GM19240 (cell line): ENCODE data around the gene KLHL20.
"Not testable (repeated sequence)": the region's sequence is repeated elsewhere in the genome, so short reads cannot be mapped to it uniquely, and the experiment has no call there.

Experiments used
- DNase-seq: peaks from one replicate; pipeline ENCODE4 v3.0.0; 2011; ENCODE audit warnings: low spot score; ENCODE audit not compliant: insufficient read length

Gene KLHL20

GRCh38 chr1:173714759-173715537, at the start of gene KLHL20:
KLHL20 (plus strand) TSS chr1:173714981; CDS start chr1:173716044, 1,063 bp downstream.
- peak; percentile 66 for DNase-seq

- no peak for DNase-seq
Observed at GRCh38 chr1:173666646-173667045, 48.1 kb upstream of the KLHL20 start.

- DNase-seq = no peak
Observed at GRCh38 chr1:173669491-173669941, 45.3 kb upstream of the KLHL20 start, which contains the start of gene ANKRD45. ANKRD45 (minus strand) TSS chr1:173669851; CDS start chr1:173659418, 10,433 bp downstream.

- not testable (repeated sequence) for DNase-seq
Observed at GRCh38 chr1:173674496-173674895, 40.3 kb upstream of the KLHL20 start.

- DNase-seq = not testable (repeated sequence)
Observed at GRCh38 chr1:173680152-173680551, 34.6 kb upstream of the KLHL20 start.

- no peak for DNase-seq
Observed at GRCh38 chr1:173682184-173682583, 32.6 kb upstream of the KLHL20 start.

GRCh38 chr1:173683838-173684237, 30.9 kb upstream of the KLHL20 start:
- not testable (repeated sequence) for DNase-seq

GRCh38 chr1:173685121-173685520, 29.7 kb upstream of the KLHL20 start:
- DNase-seq = not testable (repeated sequence)

GRCh38 chr1:173688300-173688699, 26.5 kb upstream of the KLHL20 start:
- no peak for DNase-seq

GRCh38 chr1:173693238-173693637, 21.5 kb upstream of the KLHL20 start:
- no peak for DNase-seq

GRCh38 chr1:173701299-173701698, 13.5 kb upstream of the KLHL20 start:
- not testable (repeated sequence) for DNase-seq

GRCh38 chr1:173702736-173703135, 12.0 kb upstream of the KLHL20 start:
- DNase-seq = no peak

GRCh38 chr1:173705117-173705516, 9.7 kb upstream of the KLHL20 start:
- no peak for DNase-seq

GRCh38 chr1:173708787-173709186, 6.0 kb upstream of the KLHL20 start:
- no peak for DNase-seq

GRCh38 chr1:173714441-173714758, 381 bp upstream of the KLHL20 start:
- DNase-seq = no peak

GRCh38 chr1:173715538-173715844, 710 bp downstream of the KLHL20 start:
- DNase-seq = no peak

GRCh38 chr1:173717238-173717637, 2.5 kb downstream of the KLHL20 start:
- no peak for DNase-seq

- DNase-seq = not testable (repeated sequence)
Observed at GRCh38 chr1:173731331-173731730, 16.6 kb downstream of the KLHL20 start.

GRCh38 chr1:173733912-173734311, 19.1 kb downstream of the KLHL20 start:
- no peak for DNase-seq

GRCh38 chr1:173736104-173736503, 21.3 kb downstream of the KLHL20 start:
- not testable (repeated sequence) for DNase-seq

GRCh38 chr1:173742203-173742886, 27.6 kb downstream of the KLHL20 start:
- DNase-seq = no peak

- DNase-seq = no peak
Observed at GRCh38 chr1:173744651-173745050, 29.9 kb downstream of the KLHL20 start.

- DNase-seq = no peak
Observed at GRCh38 chr1:173749137-173749536, 34.4 kb downstream of the KLHL20 start.
